ENCODE results near the gene ADAM12. TPM values are rescaled to one million over a fixed set of nuclear protein-coding genes. Genes with fewer than 3 reads are reported as not detected.

The ADAM12 gene
- total RNA-seq, 2 donors from 2014 or later: under 0.01 to 0.52 TPM

GRCh38 chr10:126294451-126294850, 93.8 kb downstream of the ADAM12 start:
- DNase-seq (no peak), ATAC-seq (no peak)
- H3K27me3 ChIP-seq: no peaks in the 10 kb centered on the region
- H3K27ac ChIP-seq: no peak overlapping the region
- H3K36me3 ChIP-seq (replicated peaks in 1 of 2; ENCODE audit: insufficient read depth in 1 of 2, low read depth in 2 of 2): no peaks in the 10 kb centered on the region
- TF ChIP-seq POLR2A (IDR thresholded peaks at IDR 0.05) (no peak), CTCF (IDR thresholded peaks at IDR 0.05) (no peak)
- 35 to 37% methylated on average over 5 of the region's 5 CpGs for WGBS, 2 donors
- intact Hi-C loops (cut with DNase I): no loop called here
- H3K4me1 ChIP-seq: no peaks in the 10 kb centered on the region
- H3K4me3 ChIP-seq: no peak overlapping the region
- no peaks in the 10 kb centered on the region for H3K9me3 ChIP-seq

- Histone ChIP-seq H3K4me1 (no peaks in the 10 kb centered on the region), H3K9me3 (no peaks in the 10 kb centered on the region), H3K27ac (no peak overlapping the region), H3K36me3 (replicated peaks in 1 of 2; ENCODE audit: insufficient read depth in 1 of 2, low read depth in 2 of 2) (no peaks in the 10 kb centered on the region), H3K4me3 (no peak overlapping the region), H3K27me3 (no peaks in the 10 kb centered on the region)
- ATAC-seq (no peak), DNase-seq (no peak)
- TF ChIP-seq CTCF (IDR thresholded peaks at IDR 0.05) (no peak), POLR2A (IDR thresholded peaks at IDR 0.05) (no peak)
- WGBS, 2 donors: 83% methylated on average over 6 of the region's 6 CpGs
- intact Hi-C loops (cut with DNase I): no loop called here
Measured at GRCh38 chr10:126290232-126290631, 98.0 kb downstream of the ADAM12 start.

- ATAC-seq (no peak), DNase-seq (no peak)
- no peaks in the 10 kb centered on the region for H3K27me3 ChIP-seq
Measured at GRCh38 chr10:126288547-126289493, 99.5 kb downstream of the ADAM12 start.

GRCh38 chr10:126286256-126286780, 102.0 kb downstream of the ADAM12 start:
- Histone ChIP-seq H3K36me3 (replicated peaks in 1 of 2; ENCODE audit: insufficient read depth in 1 of 2, low read depth in 2 of 2) (no peaks in the 10 kb centered on the region), H3K4me1 (no peaks in the 10 kb centered on the region), H3K9me3 (no peaks in the 10 kb centered on the region), H3K27ac (no peak overlapping the region), H3K27me3 (no peaks in the 10 kb centered on the region), H3K4me3 (no peak overlapping the region)
- TF ChIP-seq CTCF (IDR thresholded peaks at IDR 0.05): no peak
- no peak for TF ChIP-seq POLR2A (IDR thresholded peaks at IDR 0.05)
- 81% methylated on average over 6 of the region's 6 CpGs for WGBS, 2 donors
- intact Hi-C loops (cut with DNase I): no loop called here
- ATAC-seq (no peak), DNase-seq (no peak)

More at GRCh38 chr10:126288547-126289493, 99.5 kb downstream of the ADAM12 start:
- intact Hi-C loops (cut with DNase I): no loop called here
- TF ChIP-seq CTCF (IDR thresholded peaks at IDR 0.05) (no peak), POLR2A (IDR thresholded peaks at IDR 0.05) (no peak)
- Histone ChIP-seq H3K9me3 (no peaks in the 10 kb centered on the region), H3K4me1 (no peaks in the 10 kb centered on the region), H3K27ac (no peak overlapping the region), H3K36me3 (replicated peaks in 1 of 2; ENCODE audit: insufficient read depth in 1 of 2, low read depth in 2 of 2) (no peaks in the 10 kb centered on the region), H3K4me3 (no peak overlapping the region)
- WGBS, 2 donors: 80 to 81% methylated on average over 13 to 16 of the region's 16 CpGs
